Mesothelial cell of epicardium (in vitro differentiated cells): ENCODE measurements around the gene CARD10. TPM values are rescaled to one million over a fixed set of nuclear protein-coding genes. Genes with fewer than 3 reads are reported as not detected.

Experiments
- DNase-seq, 2 experiments: peaks; one replicate each; pipeline ENCODE4 v3.0.0; 2021; ENCODE audit warnings: low spot score in 2 of 2; ENCODE audit not compliant: unreplicated experiment in 2 of 2
- H3K27ac Mint-ChIP-seq: 2 replicates; pipeline ENCODE4 v1.8.0; 2021; ENCODE audit warnings: mixed read lengths
- H3K27me3 Mint-ChIP-seq: 2 replicates; pipeline ENCODE4 v1.8.0; 2021; ENCODE audit warnings: low read depth, mixed read lengths
- H3K36me3 Mint-ChIP-seq: 2 replicates; pipeline ENCODE4 v1.8.0; 2021; ENCODE audit warnings: mixed read lengths
- H3K4me1 Mint-ChIP-seq: 2 replicates; pipeline ENCODE4 v1.8.0; 2021; ENCODE audit warnings: mixed read lengths
- H3K4me3 Mint-ChIP-seq: 2 replicates; pipeline ENCODE4 v1.8.0; 2021; ENCODE audit warnings: mild to moderate bottlenecking, moderate library complexity, mixed read lengths
- H3K9me3 Mint-ChIP-seq: 2 replicates; pipeline ENCODE4 v1.8.0; 2021; ENCODE audit warnings: mixed read lengths
- total RNA-seq: library from RNA; stranded (reverse); gene quantifications from 3 replicates; pipeline ENCODE4 v1.2.1, GENCODE V29; 2021
- TF ChIP-seq, protein P1 (sequence below): fragments of 200-600 bp; sonication (generic); IDR thresholded peaks from one replicate; pipeline ENCODE4 v1.5.0; 2021; ENCODE audit warnings: antibody characterized with exemption; ENCODE audit not compliant: unreplicated experiment

The CARD10 gene
- total RNA-seq, 1 donor from 2014 or later = 13.6 TPM

DNA sequence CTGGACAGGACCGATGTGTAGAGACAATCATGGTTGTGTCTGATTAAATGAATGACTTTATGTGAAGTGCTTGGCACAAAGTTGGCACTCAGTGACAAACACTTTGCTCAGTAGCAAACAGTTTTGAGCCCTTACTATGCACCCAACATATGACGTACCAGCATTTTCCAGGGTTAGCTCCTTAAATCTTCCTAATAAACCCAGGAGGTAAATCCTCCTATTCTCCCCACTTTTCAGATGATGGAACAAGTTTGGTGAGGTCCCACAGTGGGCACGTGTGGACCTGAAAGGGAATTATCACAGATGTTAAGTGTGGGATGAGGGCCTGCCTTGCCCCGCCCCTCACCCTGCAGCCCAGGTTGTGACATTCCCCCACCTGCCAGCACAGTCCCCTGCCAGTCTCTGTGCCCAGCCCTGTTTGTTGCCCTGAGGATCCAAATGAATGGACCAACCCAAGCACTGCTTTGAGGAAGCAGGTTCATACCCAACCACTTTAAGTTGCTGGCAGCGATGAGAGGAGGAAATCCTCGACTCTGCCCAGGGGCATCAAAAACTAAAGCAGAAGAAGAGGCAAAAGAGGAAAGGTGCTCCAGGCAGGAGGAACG is 6.6 kb upstream of the CARD10 start:
- DNase-seq = no peak
- H3K4me1 Mint-ChIP-seq = peaks cover 2% of the 10 kb centered on the region
- H3K4me3 Mint-ChIP-seq = no peak overlapping the region
- no peaks in the 10 kb centered on the region for H3K27me3 Mint-ChIP-seq
- H3K27ac Mint-ChIP-seq = no peak overlapping the region
- no peaks in the 10 kb centered on the region for H3K36me3 Mint-ChIP-seq
- TF ChIP-seq, protein P1, sequence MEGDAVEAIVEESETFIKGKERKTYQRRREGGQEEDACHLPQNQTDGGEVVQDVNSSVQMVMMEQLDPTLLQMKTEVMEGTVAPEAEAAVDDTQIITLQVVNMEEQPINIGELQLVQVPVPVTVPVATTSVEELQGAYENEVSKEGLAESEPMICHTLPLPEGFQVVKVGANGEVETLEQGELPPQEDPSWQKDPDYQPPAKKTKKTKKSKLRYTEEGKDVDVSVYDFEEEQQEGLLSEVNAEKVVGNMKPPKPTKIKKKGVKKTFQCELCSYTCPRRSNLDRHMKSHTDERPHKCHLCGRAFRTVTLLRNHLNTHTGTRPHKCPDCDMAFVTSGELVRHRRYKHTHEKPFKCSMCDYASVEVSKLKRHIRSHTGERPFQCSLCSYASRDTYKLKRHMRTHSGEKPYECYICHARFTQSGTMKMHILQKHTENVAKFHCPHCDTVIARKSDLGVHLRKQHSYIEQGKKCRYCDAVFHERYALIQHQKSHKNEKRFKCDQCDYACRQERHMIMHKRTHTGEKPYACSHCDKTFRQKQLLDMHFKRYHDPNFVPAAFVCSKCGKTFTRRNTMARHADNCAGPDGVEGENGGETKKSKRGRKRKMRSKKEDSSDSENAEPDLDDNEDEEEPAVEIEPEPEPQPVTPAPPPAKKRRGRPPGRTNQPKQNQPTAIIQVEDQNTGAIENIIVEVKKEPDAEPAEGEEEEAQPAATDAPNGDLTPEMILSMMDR = no peak
- no peaks in the 10 kb centered on the region for H3K9me3 Mint-ChIP-seq

DNA sequence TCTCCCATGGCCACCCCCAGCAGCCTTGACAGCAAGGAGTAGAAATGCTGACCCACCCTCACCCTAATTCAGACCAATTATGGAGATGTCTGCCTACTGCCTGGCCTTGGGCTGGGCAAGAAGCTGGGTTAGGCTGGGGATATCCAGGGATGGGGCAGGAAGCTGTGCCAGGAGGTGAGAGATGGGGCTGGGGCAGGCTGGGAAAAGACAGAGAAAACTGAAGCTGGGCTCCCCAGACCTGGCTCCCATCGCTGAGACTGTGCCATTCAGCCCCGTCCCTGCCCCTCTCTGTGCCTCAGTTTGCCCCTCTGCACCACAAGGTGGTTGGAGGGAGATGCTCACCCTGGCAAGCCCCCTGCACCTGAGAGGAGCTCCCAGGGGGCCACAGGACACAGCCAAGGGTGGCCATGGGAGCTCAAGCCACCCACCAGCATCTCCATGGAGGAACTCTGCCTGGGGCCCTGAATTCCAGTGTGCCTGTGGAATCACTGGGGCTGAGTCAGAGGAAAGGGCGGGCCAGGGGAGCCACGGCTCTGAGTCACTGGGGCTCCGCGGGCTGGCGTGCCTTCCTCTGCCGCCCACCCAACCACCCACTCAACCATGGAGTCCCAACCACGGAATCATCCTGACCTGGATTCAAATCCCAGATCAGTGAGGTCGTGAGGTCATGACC is 6.0 kb upstream of the CARD10 start:
- Mint-ChIP-seq H3K4me1 (peaks cover 2% of the 10 kb centered on the region), H3K27ac (no peak overlapping the region), H3K36me3 (no peaks in the 10 kb centered on the region), H3K9me3 (no peaks in the 10 kb centered on the region), H3K27me3 (peaks cover 2% of the 10 kb centered on the region), H3K4me3 (no peak overlapping the region)
- TF ChIP-seq, protein P1 = no peak
- no peak for DNase-seq

DNA sequence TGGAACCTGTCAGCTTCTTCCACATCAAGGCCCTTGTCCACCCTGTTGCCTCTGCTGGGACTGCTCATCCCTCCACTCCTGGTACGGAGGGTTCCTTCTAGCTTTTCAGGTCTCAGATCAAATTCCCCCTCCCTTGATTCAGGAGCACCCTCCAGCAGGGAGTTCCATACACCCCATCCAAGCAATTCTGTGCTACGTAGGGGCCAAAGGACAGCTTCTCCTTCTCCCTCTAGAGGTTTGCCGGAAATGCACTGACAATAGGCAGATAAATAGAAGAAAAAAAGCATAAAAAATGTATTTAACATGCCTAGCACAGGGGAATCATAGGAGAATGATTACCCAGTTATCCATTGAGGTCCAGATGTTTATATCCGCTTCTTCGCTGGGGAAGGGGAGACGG is 3.3 kb upstream of the CARD10 start:
- TF ChIP-seq, protein P1 = no peak
- H3K4me1 Mint-ChIP-seq = peaks cover 8% of the 10 kb centered on the region
- H3K36me3 Mint-ChIP-seq = no peaks in the 10 kb centered on the region
- H3K27ac Mint-ChIP-seq = no peak overlapping the region
- H3K9me3 Mint-ChIP-seq = no peaks in the 10 kb centered on the region
- no peak for DNase-seq
- no peak overlapping the region for H3K4me3 Mint-ChIP-seq
- peaks cover 8% of the 10 kb centered on the region for H3K27me3 Mint-ChIP-seq

DNA sequence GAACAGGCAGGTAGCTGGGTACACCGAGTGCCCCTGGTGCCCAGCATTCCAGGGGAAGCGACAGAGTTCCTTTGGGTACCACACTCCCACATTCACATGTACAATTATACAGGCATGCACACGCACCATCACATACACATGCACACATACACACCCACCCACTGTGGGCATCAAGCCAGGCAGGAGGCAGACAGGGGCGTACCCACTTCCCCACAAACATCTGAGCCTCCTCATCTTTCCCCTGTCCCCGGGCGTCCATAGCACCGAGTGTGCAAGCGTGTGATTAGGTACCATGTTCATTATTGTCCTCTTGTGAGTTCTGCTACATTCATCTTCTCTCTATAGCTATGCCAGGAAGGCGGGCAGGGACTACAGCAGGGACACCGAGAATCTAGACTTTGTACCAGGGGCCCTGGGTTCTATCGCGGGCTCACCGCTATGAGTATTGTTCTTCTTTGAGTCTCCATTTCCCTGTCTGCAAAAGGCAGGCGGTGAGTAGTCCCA is 2.1 kb upstream of the CARD10 start:
- Mint-ChIP-seq H3K27ac (no peak overlapping the region), H3K27me3 (peaks cover 8% of the 10 kb centered on the region), H3K4me3 (peak overlapping the region; percentile 45), H3K36me3 (peaks cover 2% of the 10 kb centered on the region), H3K4me1 (peaks cover 8% of the 10 kb centered on the region), H3K9me3 (peaks cover 1% of the 10 kb centered on the region)
- TF ChIP-seq, protein P1 = no peak
- no peak for DNase-seq

DNA sequence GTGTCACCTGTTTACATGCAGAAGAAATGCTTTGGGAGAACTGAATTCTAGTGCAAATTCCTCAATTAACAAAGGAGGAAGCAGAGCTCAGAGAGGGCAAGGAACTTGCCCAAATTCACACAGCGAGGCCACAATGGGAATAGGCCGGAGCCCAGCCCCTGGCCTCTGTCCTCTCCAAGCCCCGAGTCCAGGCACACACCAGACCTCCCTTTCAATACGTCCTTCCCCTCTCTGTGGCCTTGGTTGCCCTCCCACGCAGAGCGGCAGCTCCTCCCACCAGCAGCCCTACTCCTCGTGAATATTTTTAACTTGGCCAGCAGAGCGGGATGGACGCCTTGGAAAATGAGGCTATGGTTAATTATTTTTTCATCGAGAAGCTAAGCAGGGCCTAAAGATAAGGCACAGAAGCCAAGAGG is 1.6 kb upstream of the CARD10 start:
- Mint-ChIP-seq H3K4me1 (peaks cover 8% of the 10 kb centered on the region), H3K36me3 (peaks cover 5% of the 10 kb centered on the region), H3K9me3 (peaks cover 3% of the 10 kb centered on the region), H3K27ac (no peak overlapping the region), H3K4me3 (peak overlapping the region; percentile 45), H3K27me3 (peaks cover 8% of the 10 kb centered on the region)
- DNase-seq = no peak
- TF ChIP-seq, protein P1 = no peak
